HG03060 (cell line): ENCODE measurements around the gene NRP2.

Experiments
- ATAC-seq: cut with Tn5 transposase; IDR thresholded peaks from one replicate; pipeline ENCODE4 v1.9.1; 2021; ENCODE audit warnings: low read depth, moderate number of reproducible peaks; ENCODE audit not compliant: unreplicated experiment

NRP2 gene

GRCh38 chr2:205800224-205800623, 117.9 kb downstream of the NRP2 start:
- no peak for ATAC-seq

GRCh38 chr2:205800773-205801172, 118.5 kb downstream of the NRP2 start:
- no peak for ATAC-seq

- no peak for ATAC-seq
These were observed 119.8 kb downstream of the NRP2 start for GRCh38 chr2:205802065-205802464.

DNA sequence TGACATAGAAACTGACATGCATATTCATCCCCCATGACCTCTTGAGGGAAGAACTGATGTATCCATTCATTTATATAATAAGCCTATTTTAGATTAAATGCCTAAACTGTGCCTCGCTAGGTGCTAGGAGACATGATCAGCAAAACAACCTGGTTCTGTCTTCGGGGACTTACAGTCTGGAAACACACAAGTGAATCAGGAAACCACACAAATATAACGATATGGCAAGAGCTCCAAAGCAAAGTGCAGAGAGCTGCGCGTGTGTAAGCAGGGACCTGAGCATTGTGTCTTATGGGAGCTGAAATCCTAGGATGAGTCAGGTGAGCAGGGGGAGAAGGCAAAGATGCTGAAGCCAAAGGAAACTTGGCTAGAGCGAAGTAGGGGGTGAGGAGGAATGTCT, 120.6 kb downstream of the NRP2 start:
- no peak for ATAC-seq

- ATAC-seq, result no peak
These were observed 121.2 kb downstream of the NRP2 start for GRCh38 chr2:205803500-205803899.

DNA sequence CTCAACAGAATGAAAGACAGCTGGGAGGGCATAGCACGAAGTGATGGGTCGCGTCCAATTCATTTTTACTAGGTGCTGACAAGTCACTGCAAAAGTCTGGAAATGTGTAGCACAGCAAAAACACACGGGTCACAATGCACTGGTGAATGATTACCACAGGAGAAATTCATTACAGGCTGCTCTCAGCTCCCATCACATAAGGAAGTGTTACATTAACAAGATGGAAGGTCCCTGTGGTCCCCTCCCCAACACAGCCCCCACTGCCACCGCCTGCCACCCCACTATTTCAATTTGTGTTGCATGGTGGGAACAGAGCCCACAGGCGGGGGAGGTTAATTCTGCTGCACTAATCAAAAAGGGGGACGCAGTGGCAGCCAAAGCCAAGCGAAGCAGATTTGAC, 122.8 kb downstream of the NRP2 start:
- no peak for ATAC-seq

DNA sequence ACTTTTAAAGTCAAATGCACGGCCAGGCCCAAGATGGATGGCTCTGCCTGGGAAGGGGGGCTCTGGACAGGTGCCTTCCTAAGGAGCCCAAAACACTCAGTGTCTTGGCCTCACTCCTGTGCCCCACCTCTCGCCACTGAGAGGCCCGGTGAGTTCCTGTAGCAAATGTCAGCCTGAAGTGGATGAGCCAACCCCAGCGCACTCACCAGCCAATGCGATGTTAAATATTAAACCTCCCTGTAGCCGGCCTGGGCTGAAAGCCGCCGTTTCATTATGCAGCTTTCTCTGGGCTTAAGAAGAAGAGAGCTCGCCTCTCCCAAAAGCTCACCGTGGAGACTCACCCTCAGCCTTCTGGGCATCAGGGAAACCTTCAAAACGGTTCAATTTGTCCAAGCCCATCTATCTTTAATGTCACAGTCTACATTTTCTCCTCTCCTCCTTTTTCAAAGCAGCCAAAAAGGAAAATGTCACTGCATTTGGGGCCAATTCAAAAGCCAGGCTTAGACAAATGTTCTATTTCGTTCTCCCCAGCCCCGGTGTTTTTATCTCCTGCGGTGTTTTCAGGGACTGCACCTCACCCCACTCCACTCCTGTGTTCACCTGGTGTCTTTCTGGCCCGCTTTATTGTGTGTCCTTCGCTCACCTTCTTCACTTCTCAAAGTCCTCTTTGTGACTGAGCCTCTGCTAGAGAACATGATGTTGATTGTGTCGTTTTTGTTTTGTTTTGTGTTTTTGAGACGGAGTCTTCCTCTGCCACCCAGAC, 124.0 kb downstream of the NRP2 start:
- ATAC-seq, result no peak

GRCh38 chr2:205807229-205807628, 124.9 kb downstream of the NRP2 start:
- no peak for ATAC-seq

DNA sequence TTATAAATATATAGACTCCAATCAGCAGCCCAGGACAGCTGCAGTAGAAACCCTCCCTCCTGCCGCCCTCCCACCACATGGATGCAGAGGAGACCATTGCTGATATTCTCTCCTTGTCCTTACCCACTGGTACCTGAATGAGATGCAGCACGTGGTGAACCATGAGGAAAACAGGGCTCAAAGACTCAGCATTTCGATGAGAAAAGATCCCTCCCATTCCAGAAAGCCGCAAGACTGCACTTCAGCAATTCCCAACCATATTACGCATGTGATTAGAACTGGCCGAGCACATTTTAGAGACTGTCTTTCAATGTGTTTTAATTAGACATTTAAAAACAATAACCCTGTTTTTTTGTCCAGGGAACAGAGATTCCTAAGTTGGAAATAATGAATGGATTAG, 125.5 kb downstream of the NRP2 start:
- no peak for ATAC-seq

DNA sequence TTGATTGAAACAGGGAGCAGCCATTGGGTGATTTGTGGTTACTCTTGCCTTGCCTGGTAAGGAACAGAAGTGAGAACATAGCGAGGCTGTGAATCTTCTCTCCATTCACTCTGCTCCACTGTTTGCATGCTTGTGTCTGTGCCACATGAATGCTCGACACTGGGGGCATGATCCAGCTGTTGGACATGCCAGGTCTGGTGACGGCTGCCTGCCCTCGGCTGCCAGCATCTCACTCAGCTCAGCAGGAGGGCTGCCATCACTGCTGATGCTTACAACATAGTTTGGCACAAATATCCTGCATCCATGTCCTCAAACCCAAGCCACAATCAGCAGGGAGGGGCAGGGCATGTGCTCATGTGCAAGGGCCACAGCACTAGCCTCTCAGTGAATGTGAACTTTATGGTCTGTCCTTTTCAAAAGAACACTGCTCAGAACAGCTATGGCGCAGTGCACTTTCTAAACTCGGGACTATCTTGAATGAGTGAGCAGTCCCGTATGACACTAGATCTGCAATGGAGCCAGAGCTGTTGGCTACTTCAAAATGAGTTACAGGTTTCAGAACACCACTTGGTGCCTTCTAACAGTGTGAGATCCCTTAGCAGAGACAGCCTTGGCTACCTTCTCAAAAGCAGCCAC, 126.3 kb downstream of the NRP2 start:
- no peak for ATAC-seq

DNA sequence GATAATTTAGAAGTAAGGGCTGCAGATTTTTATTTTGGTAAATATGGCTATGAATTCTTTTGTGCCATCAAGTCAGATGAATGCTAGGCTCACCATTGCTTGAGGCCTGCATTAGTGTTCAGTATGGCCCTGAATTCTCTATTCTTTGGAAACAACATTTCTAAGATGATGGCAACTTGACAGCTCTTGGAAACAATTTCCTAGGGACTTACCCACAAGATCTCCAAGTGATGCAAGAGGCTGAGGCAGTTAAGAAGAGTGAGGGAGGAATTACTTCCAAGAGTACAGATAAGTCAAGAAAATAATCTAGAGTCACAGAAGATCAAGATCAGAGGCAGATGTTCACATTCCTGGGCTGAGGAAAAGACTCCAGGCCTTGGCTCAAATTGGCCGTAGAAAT, 129.1 kb downstream of the NRP2 start:
- no peak for ATAC-seq

GRCh38 chr2:205814039-205814364, 131.7 kb downstream of the NRP2 start:
- ATAC-seq, result no peak

GRCh38 chr2:205815673-205816072, 133.4 kb downstream of the NRP2 start:
- ATAC-seq, result no peak

DNA sequence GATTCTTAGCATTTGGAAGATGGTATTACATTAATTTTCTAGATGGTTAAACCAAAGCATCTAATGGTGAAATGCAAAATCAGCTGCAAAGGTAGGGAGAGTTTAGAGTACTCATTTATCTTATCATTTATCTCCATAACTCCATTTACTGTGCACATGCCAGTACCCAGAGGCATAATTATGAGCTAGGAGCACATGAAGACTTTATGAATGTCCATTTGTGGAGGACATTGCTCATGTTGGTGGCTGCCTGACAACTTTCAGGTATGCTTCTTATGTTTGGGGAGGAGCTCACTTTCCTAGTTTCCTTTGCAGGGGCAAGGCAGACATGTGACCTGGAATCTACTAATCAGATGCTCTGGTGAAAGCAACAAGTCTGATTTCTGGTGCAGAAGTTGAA, 134.0 kb downstream of the NRP2 start:
- ATAC-seq, result no peak

DNA sequence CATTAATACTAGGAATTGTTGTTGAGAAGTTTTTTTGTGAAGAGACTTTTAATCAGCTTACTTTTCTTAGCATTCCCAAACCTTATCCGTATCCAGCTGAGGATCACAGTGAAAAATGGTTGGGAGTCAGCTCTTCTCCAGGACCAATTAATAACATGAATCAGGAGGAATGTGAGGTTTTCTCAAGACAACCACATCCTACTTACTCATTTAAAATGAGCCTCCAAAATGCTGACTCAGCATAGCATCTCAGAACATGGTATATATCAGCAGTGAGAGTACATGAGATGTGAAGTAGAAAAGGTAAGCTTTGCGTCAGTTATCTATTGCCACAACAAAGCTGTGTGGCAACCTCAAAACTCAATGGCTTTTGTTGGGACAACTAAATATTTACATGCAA, 140.3 kb downstream of the NRP2 start:
- no peak for ATAC-seq

GRCh38 chr2:205827809-205828365, 145.6 kb downstream of the NRP2 start:
- no peak for ATAC-seq

DNA sequence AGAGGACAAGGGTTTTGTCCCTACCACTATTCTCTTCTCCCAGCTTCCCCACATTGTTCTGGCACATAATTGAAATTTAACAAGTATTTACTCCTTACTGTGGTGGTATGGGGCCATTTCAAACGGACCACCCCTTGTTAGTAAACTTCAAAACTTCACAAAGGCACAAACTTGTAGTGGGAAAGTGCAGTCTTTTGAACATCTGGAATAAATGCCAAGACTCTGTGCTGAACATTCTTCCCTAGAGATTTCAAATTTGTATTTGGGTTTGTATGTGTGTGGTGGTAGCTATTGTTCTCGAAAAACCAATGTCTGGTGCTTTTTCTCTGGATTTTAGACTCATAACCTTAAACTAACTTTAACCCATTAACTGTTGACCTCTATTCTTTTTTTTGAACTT, 151.6 kb downstream of the NRP2 start:
- ATAC-seq, result no peak

GRCh38 chr2:205834796-205835195, 152.5 kb downstream of the NRP2 start:
- no peak for ATAC-seq

DNA sequence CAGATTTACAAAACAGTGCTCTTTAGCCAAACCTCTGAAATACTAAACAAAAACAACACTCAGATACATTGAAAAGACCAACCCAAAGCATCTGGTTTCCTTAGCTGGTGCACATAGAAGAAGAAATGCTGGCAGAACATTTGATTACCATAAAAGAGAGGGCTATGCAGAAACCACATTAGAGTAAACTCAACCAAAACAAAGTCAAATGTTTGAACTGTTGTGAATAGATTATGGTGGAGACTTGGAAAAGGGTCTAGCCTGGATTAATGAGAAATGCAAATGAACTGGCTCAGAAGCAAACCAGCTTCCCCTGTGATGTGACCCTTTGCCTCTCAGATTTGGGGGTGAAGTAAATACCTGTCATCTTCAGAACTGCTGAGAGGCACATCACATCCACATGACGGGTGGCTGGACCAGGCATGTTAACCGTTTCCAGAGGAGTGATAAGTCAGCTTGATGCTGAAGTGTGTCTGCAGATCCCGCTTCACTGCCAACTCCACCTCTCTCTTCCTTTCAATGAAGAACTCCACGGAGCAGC, 153.0 kb downstream of the NRP2 start:
- no peak for ATAC-seq

GRCh38 chr2:205835923-205836322, 153.6 kb downstream of the NRP2 start:
- no peak for ATAC-seq

DNA sequence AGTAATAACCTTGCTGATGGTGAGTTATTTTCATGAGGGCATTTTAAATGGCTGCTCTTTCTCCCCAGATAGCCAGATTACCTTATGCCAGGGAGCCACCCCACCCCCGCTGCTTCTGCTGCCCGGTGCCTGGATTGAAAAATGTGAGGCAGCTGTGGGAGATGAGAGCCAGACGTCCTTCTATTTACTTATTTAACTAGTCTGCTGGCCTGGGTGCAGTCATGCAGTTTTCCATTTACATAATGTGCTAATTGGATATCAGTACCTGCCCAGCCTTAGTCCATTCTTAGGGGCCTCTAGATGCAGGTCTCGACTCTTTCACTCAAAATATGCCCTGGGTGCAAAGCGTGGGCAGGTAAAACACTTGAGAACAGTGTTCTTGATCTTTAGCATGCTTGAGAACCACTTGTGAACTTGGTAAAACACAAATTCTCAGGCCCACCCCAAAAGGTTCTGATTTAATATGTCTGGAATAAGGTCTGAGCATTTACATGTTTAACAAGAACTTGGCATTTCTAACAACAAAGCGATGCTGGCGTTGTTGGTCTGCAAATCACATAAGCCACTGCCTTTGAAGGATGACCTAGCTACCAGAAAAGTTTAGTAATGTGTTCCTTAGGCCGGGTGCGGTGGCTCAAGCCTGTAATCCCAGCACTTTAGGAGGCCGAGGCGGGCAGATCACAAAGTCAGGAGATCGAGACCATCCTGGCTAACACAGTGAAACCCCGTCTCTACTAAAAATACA, 154.3 kb downstream of the NRP2 start:
- ATAC-seq, result no peak
